GM21619 (cell line): ENCODE results near the gene ABCB4.

Source experiments
- ATAC-seq: cut with Tn5 transposase; IDR thresholded peaks from one replicate; pipeline ENCODE4 v1.9.1; 2021; ENCODE audit not compliant: unreplicated experiment

ABCB4 gene

DNA sequence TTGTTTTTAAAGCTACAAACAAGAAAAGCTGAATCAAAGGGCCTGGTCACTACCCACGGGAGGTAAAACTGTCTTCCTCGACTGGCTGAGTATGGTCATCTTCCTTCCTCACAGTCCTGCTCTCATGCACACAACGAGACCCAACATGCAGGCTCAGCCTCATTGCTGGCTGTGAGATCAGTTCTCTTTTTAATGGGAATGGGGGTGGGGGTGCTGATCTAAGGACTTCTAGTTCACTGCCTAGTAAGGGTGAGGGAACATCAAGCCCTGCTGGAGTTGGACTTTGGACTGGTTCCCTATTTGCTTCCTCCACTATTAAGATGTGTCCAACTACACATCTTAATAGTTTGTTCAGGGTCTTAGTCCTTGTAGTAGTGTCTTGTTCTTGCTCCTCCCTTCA lies 48.2 kb downstream of the ABCB4 start:
- ATAC-seq, result no peak

DNA sequence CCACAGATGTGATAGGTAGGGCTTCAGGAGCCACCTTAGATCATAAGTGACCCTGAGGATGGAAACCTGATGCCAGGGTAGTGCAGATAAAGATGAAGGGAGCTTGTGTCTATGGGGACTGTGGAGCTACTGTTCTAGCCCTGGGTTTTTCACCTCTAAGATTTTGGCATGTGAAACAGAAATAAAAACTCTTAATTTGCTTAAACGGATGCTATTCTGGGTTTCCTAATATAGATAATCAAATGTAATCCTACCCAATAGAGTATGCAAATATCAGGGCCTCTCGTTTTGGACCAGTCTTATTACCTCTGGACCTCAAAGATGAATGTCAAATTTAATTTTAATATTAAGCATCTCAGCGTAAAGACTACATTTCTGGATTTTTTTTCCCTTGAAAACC lies 49.3 kb downstream of the ABCB4 start:
- peak; percentile 82 for ATAC-seq

DNA sequence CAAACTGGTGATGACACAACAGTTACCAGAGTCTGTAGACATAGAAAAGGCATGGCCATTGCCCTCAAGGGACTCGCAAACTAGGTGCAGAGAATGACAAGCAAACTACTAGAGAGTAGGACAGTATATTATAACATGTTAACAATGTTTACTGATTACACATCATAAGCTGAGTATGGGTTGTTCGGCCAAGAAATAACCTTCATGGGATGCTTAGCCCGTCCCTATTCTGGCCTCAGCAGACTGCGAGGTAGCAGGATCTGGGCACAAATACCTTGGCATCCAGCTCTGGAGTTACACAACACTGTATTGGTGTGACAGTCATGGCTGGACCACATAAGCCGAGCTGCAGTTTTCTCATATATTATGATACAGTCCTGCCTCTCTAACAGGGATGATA lies 51.4 kb downstream of the ABCB4 start:
- ATAC-seq, result no peak

DNA sequence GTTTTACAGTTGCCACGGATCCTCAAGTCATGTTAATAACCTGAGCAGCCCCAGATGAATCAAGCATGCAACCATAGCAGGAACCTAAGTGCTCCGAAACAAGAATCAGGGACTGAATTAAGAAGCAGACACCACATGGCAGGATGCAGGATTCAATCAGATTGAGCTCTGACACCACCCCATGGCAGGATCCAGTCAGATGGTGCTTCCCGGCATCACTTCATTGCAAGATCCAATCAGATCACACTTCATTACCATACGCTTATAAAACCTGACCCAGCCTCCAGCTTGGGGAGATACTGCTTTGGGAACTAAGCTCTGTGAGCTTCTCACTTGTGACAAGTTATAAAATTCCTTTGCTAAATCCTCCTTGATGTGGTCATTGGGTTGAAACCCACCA lies 55.3 kb downstream of the ABCB4 start:
- ATAC-seq, result no peak

DNA sequence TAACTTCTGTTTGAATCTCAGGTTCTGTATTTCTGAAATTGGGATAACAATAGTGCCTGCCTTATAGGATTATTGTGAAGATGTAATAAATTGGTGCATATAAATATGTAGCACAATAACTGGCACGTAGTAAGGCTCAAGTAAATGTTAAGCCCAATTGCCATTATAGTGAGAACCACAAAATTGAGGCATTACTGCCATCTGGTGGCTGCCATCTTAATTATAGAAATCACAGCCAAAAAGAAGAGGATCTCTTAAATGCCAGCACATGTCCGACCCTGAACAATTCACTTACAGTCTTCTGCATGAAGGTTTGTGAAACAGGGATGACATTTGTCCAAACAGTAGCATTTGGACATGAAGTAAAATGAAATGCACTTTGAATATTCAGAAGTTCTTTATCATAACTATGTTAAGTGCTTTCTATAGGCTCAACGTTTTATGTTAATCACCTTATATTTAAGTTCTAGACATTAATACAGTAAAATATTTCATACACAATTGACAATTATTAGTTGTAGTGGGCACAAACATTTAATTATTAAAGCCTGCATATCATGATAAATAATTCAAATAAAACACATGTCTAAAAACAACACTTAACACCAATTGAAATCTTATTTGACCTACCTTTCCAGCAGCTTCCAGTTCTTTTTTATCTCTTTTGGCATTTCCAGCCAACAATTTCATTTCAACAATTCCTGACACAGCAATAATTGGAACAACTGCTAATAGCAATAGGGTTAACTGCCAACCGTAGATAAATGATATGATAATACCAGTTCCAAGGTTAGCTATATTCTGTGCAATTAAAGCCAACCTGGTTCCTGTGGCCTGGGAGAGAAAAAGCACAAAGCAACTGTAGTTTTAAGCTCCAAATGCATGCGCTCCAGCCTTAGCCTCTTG lies 58.5 kb downstream of the ABCB4 start:
- peak; percentile 82 for ATAC-seq

DNA sequence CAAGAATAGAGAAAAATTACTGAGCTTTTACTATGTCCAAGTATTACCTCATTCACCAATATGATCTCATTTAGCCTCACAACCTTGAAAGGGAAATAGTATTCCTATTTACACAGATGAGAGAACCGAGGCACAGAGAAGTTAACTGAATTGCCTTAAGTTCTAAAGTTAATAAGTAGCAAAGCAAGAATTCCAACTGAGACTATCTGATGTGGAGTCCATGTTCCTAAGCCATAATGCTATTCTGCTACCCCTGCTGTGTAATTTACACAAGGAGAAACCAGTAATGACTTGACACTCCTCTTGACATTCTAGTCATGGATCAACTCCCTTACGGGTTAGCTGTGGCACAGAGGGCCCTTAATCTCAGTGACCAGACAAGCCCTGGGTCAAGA lies 60.7 kb downstream of the ABCB4 start:
- ATAC-seq, result no peak

DNA sequence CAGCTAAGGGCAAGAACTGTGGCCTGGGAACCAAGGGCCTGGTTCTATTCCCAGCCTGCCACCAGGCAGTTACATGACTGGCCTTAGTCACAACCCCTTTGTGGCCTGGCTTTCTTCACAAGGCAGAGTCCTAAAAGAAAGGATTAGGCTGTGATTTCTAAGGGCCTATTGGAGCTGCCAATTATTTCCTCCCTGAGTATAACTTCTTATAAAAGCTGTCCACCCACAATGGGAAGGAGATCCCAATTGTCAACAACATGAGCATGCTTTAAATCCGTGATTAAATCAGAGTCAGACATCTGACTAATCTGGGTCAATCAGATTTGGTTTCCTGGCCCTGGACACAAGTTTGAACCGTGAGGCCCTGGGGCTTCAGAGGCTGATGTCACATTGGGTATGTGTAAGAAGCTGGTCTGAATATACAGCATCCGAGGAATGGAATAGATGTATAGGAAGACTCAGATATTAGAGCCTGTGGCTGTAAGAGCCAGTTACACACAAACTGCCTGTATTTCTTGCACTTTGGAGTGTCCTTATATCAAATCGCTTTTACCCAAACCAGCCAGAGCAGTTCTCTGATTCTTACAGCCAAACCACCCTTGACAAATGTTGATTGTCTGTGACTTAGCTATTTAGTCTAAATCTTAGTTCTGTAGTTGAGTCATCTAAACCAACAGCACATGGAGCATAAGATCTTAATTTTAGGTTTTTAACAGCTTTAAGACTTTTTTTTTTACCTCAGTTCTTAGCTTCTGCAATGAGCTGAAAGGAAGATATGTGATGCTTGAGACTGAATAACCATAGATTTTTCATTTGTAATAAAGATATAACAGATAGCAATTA lies 61.3 kb downstream of the ABCB4 start:
- no peak for ATAC-seq

DNA sequence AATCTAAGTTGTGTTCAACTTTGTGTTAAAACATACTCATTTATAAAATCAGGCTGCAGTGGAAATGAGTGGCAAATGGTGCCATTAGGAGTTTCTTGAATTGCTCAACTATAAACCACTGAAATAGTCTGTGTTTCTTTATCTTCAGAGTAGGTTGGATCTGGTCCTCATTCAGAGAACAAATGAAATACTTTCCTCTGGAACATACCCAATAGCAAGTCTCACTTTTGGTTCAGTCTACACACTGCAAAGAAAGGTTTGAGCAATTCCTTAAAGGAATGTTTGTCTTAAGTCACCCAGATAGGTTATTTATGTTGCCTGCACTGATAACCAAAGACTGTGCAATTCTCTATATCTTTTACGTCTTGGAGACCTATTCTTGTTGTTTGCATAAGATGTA lies 62.5 kb downstream of the ABCB4 start:
- ATAC-seq, result no peak

DNA sequence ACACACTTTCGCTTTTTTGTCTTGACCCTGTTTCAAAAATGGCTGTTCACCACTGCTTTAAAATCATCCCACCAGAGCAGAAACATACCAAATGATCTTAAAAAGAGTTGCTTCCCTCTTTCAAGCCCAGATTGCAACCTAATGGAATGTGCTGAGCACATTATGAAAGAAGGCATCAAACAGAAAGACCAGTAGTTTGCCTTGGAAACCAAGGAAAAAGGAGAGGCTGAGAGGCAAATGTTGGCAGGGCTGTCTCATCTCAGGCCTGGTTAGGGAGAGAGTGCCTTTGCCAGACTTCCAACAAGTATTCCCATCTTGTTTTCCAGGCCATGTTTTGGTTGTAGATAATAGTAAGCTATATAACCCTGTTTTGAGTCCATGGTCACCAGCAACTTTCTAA lies 64.3 kb downstream of the ABCB4 start:
- no peak for ATAC-seq

DNA sequence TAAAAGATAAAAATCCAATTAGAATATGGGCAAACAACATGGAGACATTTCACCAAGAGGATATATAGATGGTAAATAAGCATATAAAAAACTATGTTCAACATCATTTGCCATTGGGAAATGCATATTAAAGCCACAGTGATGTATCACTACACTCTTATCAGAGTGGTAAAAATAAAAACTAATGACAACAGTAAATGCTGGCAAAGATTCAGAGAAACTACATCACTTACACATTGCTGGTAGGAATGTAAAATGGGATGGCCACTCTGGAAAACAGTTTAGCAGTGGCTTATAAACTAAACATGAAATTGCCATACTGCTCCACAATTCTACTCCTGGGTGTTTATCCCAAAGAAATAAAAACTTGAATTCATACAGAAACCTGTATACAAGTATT lies 70.8 kb downstream of the ABCB4 start:
- no peak for ATAC-seq

DNA sequence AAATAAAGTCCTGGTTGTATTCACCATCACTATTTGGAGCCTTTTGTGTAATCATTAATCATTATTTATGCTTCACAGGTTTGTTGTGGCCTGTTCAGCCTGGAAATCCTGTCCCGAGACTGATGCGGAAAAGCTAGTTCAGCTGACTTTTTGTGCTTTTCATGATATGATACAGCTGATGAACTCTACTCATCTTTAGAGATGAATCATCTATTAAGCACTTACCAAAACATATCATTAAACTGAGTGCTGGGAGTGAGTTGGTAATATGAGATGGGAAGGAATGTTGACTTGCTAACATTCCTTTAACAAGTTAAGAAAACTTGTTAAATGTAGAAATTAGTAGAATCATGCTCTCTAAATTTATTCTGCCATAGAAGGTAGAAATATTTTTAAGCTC lies 77.0 kb downstream of the ABCB4 start:
- no peak for ATAC-seq

DNA sequence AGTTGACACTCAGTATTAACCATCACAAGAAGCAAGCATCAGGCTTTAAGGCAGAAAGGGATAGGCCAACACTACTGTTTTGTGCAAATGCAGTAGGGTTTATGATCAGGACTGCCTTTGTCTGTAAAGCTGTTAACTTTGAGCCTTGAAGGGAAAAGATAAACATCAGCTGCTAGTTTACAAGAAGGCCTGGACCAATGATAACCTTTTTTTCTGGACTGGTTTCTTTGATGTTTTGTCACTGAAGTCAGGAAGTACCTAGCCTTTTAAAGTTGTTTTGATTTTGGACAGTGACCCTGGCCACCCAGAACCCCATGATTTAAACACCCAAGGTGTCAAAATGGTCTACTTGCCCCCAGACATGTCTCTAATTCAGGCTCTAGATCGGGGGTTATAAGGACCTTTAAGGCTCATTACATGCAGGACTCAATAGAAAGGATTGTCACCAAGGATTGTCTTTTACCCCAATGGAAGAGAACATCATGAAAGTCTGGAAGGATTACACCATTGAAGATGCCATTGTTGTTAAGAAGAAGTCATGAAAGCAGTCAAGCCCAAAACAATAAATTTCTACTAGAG lies 79.9 kb downstream of the ABCB4 start:
- no peak for ATAC-seq

DNA sequence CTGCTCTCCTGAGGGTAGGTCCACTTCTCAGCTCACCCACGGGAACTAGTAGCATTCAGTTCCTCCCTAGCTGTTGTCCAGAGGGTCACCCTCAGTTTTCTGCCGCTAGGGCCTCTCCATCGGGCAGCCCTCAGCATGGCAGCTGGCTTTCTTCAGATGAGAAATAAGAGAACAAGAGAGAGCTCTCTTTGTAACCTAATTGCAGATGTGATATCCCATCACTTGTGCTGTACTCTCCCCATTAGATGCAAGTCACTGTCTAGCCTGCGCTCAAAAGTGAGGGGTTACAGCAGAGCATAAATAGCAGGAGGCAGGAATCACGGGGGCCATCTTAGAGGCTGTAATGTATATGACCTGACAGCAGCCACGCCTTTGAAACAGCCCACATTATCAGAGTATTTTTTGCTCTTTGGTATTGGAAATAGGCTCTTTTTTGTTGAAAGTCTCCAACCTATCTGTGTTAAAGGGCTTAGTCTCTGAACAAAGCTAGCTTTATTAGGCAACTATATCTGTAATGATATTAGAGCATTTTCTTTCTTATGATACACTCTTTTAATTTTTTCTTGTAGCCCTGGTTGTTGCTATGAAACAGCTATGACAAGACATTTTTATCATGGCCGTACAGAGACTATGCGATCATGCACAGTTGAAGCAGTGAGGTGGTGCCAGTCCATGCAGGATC lies 84.3 kb downstream of the ABCB4 start:
- no peak for ATAC-seq

DNA sequence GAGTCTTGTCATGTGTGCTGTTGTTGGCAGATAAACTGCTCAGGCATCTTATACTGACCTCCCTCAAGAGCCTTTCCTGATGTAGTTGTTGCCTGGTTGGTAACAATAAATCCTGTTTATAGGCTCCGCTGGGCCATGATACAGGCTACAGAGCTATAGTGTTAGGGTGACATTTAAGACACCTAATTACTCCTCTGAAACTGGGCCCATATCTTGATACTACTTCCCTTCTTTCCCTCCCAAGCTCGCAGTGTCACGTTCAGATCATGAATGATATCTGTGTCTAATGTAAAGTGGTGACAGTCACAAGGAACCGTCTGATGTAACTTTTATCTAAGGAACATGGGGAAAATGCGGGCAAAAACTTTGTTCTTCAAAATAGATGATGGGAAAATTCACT lies 94.6 kb downstream of the ABCB4 start:
- ATAC-seq, result no peak

DNA sequence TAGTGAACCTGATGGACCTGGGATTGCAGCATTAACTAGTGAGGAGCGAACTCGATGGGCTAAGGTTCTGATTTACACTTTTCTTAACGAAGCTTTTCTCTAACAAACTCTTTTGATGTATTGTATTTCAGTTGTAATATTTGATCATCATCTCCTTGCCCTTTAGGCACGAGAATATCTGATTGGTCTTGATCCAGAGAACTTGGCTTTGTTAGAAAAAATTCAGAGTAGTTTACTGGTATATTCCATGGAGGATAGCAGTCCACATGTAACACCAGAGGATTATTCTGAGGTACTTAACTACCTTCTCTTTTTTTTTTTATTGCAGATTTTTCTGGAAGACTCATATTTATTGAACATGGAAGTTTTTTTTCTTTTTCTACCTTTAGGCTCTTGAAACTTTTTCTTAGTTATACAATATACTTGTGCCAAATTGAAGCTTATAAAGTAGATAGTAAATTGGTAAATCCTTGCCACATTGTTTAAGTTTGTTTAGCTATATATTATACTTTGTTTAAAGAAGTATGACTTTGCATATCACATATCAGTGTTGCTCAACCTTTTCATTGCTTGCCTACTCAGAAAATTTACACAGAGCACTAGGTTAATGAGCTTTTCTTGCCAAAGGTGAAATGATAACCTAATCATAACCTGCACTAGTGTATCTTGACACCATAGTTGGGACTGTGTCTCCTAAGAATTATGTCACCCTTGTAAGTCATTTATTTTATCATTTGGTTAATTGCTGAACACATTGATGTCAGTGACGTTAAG lies 99.6 kb downstream of the ABCB4 start:
- no peak for ATAC-seq

DNA sequence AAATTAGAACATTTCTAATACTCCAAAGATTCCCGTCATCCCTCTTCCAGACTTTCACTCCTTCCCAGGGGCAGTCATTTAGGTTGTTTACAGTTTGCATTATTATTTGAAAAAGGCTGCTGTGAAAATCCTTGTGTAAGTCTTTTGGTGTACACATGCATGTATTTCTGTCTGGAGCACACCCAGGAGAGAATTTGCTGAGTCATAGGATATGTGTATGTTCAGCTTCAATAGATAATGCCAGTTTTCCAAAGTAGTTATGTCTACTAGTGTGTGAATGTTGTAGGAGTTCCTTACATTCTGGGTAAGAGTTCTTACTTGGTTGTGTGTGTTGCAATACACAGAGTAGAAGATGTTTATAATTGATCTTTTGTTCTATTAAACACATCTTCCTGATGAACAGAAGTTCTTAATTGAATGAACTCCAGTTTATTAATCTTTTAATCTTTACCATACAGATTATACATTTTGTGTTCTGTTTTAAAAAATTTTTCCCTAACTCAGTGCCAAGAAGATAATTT lies 104.8 kb downstream of the ABCB4 start:
- no peak for ATAC-seq

DNA sequence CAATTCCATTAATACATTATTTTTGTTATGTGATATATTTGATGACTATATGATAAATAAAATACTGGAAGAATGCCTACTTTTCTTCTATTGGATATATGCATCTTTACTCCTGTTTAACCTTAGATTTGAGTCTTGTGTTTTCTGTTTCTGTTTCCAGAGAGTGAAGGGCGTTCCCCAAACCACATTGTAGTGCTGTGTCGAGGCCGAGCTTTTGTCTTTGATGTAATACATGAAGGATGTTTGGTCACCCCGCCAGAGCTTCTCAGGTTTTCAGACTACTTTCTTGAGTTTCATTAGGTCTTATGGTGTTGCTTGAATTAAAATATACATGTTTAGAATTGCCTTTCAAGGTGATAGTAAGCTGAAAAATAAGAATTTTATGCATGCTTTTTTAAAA lies 106.3 kb downstream of the ABCB4 start:
- no peak for ATAC-seq

DNA sequence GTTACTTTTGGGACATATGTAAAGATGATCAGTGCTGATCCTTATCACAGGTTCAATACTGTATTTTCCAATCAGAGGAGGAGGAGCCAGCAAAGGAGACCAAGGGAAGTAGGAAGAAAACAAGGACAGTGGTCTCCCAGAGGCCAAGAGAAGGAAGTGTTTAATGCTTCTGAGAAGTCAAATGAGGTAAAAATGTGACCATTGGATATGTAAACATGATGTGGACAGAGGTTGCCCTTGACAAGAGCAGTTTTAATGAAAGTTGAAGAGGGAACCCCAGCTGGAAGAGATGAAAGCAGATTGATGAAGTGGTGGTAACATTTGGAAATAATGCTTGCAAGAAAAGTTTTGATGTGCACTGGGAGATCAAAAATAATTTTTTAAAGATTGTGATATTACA lies 111.2 kb downstream of the ABCB4 start:
- no peak for ATAC-seq

DNA sequence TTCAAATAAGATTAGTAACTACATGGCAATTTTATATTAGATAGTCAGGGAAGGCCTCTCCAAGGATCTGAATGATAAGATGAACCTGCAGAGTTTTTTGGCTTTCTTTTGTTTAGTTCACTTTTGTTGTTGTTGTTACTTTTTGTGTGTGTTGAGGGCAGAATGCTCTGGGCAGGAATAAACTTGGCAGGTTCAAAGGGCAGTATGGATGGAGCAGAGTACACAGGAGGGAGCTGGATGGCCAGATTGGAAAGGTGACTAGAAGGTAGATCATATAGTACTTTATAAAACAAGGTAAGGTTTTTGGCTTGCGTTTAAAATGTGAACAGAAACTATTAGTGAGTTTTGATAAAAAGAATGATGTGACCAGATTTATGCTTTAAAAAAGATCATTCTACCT lies 112.1 kb downstream of the ABCB4 start:
- ATAC-seq, result no peak

DNA sequence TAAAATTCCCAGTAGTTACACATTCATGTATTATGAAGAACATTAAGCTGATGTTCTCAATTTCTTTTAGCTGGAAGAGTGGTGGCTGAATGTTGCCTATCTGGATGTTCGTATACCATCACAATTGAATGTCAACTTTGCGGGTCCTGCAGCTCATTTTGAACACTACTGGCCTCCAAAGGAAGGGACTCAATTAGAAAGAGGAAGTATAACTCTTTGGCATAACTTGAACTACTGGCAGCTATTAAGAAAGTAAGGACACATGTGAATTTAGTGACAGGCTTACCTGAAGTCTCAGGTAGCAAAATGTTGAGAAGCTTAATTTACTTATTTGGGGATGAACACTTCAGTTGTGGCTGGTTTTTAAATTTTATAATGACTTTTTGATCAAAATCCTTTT lies 114.2 kb downstream of the ABCB4 start:
- ATAC-seq, result no peak
